KMS-11 (cell line): Measurements from ENCODE around the gene MIDN.

Experiments
- H2AFZ ChIP-seq: fragments of 200-600 bp; sonication (generic); 2 replicates; pipeline ENCODE4 v1.6.1; 2016; ENCODE audit warnings: antibody characterized with exemption, mixed run types, low read depth
- H3K27ac ChIP-seq: fragments of 200-600 bp; sonication (generic); 2 replicates; pipeline ENCODE4 v1.6.1; 2016; ENCODE audit warnings: mild to moderate bottlenecking, mixed run types
- H3K27me3 ChIP-seq: fragments of 200-600 bp; sonication (generic); 2 replicates; pipeline ENCODE4 v1.6.1; 2017; ENCODE audit warnings: mild to moderate bottlenecking, low read depth, mixed run types, moderate library complexity; ENCODE audit not compliant: insufficient read depth
- H3K36me3 ChIP-seq: fragments of 200-600 bp; sonication (generic); 2 replicates; pipeline ENCODE4 v1.6.1; 2017; ENCODE audit warnings: mild to moderate bottlenecking, mixed run types; ENCODE audit not compliant: insufficient read depth
- H3K4me1 ChIP-seq: fragments of 200-600 bp; sonication (generic); 2 replicates; pipeline ENCODE4 v1.6.1; 2016; ENCODE audit warnings: mild to moderate bottlenecking, low read depth, mixed run types; ENCODE audit not compliant: poor library complexity, severe bottlenecking
- H3K4me2 ChIP-seq: fragments of 200-600 bp; sonication (generic); 2 replicates; pipeline ENCODE4 v1.7.0; 2016; ENCODE audit warnings: mild to moderate bottlenecking, mixed run types
- H3K4me3 ChIP-seq: fragments of 200-600 bp; sonication (generic); IDR thresholded peaks from 2 replicates; pipeline ENCODE4 v1.6.1; 2017; ENCODE audit warnings: low read depth, low read length, mixed read lengths; ENCODE audit not compliant: insufficient read depth
- H3K79me2 ChIP-seq: fragments of 200-600 bp; sonication (generic); 2 replicates; pipeline ENCODE4 v1.6.1; 2016; ENCODE audit warnings: low read depth, mixed run types; ENCODE audit not compliant: insufficient read depth
- H3K9ac ChIP-seq: fragments of 200-600 bp; sonication (generic); 2 replicates; pipeline ENCODE4 v1.6.1; 2016; ENCODE audit warnings: mild to moderate bottlenecking, mixed run types
- H4K20me1 ChIP-seq: fragments of 200-600 bp; sonication (generic); 2 replicates; pipeline ENCODE4 v1.6.1; 2016; ENCODE audit warnings: mild to moderate bottlenecking, mixed run types; ENCODE audit not compliant: insufficient read depth
- TF ChIP-seq, protein P1 (sequence below): fragments of 200-600 bp; sonication (generic); conservative IDR thresholded peaks from 2 replicates; pipeline ENCODE4 v1.6.1; 2017; ENCODE audit warnings: low read depth, mild to moderate bottlenecking, antibody characterized with exemption, low read length, moderate library complexity, mixed read lengths

The MIDN gene

DNA sequence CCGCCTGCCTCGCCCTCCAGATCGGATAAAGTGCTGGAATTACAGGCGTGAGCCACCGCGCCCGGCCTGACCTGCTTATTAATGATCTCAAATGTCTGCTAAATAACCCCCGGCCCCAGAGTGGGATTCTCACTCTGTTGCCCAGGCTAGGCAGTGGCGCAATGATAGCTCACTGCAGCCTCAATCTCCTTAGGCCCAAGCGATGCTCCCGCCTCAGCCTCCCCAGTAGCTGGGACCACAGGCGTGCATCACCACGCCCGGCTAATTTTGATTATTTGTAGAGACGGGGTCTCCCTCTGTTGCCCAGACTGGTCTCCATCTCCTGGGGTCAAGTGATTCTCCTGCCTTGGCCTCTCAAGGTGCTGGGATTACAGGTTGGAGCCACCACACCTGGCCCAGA is 7.5 kb upstream of the MIDN start:
- peaks cover 9% of the 10 kb centered on the region; the same call in 1 of the 2 replicates for H3K79me2 ChIP-seq
- peaks cover 19% of the 10 kb centered on the region for H3K27me3 ChIP-seq
- H3K4me3 ChIP-seq = no peak overlapping the region
- no peaks in the 10 kb centered on the region for H4K20me1 ChIP-seq
- H3K4me1 ChIP-seq = peaks cover 33% of the 10 kb centered on the region
- H3K4me2 ChIP-seq = peak overlapping the region; percentile 85
- no peak overlapping the region for H3K27ac ChIP-seq
- H2AFZ ChIP-seq = peak overlapping the region; percentile 61
- H3K9ac ChIP-seq = peak overlapping the region; percentile 65; the same call in 1 of the 2 replicates
- no peaks in the 10 kb centered on the region for H3K36me3 ChIP-seq
- TF ChIP-seq, protein P1, sequence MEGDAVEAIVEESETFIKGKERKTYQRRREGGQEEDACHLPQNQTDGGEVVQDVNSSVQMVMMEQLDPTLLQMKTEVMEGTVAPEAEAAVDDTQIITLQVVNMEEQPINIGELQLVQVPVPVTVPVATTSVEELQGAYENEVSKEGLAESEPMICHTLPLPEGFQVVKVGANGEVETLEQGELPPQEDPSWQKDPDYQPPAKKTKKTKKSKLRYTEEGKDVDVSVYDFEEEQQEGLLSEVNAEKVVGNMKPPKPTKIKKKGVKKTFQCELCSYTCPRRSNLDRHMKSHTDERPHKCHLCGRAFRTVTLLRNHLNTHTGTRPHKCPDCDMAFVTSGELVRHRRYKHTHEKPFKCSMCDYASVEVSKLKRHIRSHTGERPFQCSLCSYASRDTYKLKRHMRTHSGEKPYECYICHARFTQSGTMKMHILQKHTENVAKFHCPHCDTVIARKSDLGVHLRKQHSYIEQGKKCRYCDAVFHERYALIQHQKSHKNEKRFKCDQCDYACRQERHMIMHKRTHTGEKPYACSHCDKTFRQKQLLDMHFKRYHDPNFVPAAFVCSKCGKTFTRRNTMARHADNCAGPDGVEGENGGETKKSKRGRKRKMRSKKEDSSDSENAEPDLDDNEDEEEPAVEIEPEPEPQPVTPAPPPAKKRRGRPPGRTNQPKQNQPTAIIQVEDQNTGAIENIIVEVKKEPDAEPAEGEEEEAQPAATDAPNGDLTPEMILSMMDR = no peak

DNA sequence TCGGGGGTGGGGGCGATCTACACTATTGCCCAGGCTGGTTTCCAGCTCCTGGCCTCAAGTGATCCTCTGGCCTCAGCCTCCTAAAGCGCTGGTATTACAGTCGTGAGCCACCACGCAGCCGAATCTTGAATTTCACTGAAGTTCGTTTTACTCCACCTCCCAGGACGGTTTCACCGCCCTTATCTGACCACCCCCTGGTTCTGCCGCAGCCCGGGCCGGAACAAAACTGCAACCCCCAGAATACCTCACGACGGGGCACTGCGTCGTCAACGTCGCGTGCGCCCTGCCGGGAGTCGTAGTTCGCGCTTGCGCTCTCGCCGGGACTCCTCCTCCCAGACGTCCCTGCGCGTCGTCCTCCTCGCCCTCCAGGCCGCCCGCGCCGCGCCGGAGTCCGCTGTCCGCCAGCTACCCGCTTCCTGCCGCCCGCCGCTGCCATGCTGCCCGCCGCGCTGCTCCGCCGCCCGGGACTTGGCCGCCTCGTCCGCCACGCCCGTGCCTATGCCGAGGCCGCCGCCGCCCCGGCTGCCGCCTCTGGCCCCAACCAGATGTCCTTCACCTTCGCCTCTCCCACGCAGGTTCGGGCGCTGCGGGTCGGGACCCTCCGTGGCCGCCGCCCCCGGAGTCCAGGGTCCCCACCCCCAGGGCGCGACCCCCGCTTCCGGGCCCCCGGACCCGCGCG is 6.8 kb upstream of the MIDN start, which contains the start of gene ATP5F1D:
ATP5F1D (plus strand) TSS at position 335 of the 679 bp plus-strand sequence; CDS start at position 435, 100 bp downstream.
- H3K4me1 ChIP-seq = peaks cover 33% of the 10 kb centered on the region
- H3K27ac ChIP-seq = peak within 1 kb of the TSS; percentile 36; the same call in 1 of the 2 replicates
- TF ChIP-seq, protein P1 = no peak
- H2AFZ ChIP-seq = peak within 1 kb of the TSS; percentile 61
- no peaks in the 10 kb centered on the region for H4K20me1 ChIP-seq
- H3K27me3 ChIP-seq = peaks cover 15% of the 10 kb centered on the region
- peak within 1 kb of the TSS; percentile 65 for H3K9ac ChIP-seq
- no peaks in the 10 kb centered on the region for H3K36me3 ChIP-seq
- H3K4me3 ChIP-seq = no peak within 1 kb of the TSS
- H3K4me2 ChIP-seq = peak within 1 kb of the TSS; percentile 85
- peaks cover 9% of the 10 kb centered on the region; the same call in 1 of the 2 replicates for H3K79me2 ChIP-seq

DNA sequence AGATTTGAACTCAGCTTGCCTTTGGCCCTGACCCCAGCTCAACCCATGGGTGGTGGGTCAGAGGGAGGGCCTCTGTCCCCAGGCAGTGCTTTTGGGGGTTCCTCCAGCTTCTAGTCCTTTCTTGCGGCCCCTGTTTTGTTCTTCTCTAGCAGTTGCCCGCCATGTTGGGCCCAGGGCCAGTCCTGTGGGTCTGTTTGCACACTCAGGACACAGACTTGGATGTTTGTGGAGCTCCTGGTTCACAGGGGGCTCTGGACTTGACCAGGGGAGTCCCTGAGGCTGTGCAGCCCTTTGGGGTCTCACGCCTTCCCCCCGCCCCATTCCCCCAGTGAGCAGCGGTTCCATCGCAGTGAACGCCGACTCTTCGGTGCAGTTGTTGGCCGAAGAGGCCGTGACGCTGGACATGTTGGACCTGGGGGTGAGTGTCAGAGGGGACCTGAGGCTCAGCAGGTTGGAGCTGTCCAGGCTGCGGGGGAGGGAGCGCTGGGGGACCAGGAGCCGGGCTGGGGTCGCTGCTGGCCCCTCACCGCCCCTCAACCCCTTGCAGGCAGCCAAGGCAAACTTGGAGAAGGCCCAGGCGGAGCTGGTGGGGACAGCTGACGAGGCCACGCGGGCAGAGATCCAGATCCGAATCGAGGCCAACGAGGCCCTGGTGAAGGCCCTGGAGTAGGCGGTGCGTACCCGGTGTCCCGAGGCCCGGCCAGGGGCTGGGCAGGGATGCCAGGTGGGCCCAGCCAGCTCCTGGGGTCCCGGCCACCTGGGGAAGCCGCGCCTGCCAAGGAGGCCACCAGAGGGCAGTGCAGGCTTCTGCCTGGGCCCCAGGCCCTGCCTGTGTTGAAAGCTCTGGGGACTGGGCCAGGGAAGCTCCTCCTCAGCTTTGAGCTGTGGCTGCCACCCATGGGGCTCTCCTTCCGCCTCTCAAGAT is 4.4 kb upstream of the MIDN start:
- Histone ChIP-seq H3K4me3 (no peak overlapping the region), H3K36me3 (no peaks in the 10 kb centered on the region), H3K27me3 (peaks cover 4% of the 10 kb centered on the region; the same call in 1 of the 2 replicates), H2AFZ (no peak overlapping the region), H3K9ac (no peak overlapping the region), H3K79me2 (peaks cover 9% of the 10 kb centered on the region; the same call in 1 of the 2 replicates), H3K27ac (no peak overlapping the region), H4K20me1 (no peaks in the 10 kb centered on the region), H3K4me2 (0 out of 2 replicates have a peak overlapping the region, but pooled peaks have one; percentile 21), H3K4me1 (peaks cover 39% of the 10 kb centered on the region)
- TF ChIP-seq, protein P1 = peak; percentile 81

DNA sequence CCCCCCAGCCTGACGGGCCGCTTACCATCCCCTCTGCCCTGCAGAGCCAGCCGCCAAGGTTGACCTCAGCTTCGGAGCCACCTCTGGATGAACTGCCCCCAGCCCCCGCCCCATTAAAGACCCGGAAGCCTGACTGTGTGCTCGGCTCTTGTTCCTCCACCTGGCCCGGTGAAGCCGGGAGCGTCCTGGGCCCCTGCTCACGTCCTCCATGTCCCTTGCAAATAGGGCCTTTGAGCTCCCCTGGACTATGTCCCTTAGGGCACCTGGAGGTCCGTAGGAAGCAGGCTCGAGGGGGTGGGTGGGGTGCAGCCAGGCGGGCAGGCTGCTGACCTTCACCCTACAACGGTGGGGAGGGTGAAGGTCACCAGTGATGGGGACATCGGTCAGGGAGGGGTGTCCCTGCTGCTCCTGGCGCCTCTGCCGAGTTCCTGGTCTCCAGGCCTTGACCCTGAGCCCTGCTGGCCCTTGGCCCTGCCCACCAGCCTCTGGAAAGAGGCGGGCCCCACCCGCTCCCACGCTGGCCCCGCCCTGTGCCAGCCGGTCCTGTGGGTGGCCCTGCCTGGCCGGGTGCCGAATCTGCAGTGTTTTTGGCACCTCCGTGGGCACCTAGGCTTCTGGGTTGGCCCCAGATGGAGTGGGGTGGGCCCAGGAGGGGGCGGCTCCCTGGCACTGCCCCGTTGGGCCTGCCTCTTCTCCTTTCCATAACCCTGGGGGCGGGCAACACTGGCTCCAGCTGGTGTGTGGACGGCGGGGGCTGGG is 3.5 kb upstream of the MIDN start:
- H2AFZ ChIP-seq = no peak overlapping the region
- H3K27me3 ChIP-seq = no peaks in the 10 kb centered on the region
- TF ChIP-seq, protein P1 = no peak
- H3K79me2 ChIP-seq = peaks cover 9% of the 10 kb centered on the region; the same call in 1 of the 2 replicates
- peaks cover 38% of the 10 kb centered on the region for H3K4me1 ChIP-seq
- H3K9ac ChIP-seq = no peak overlapping the region
- H3K27ac ChIP-seq = no peak overlapping the region
- 0 out of 2 replicates have a peak overlapping the region, but pooled peaks have one; percentile 1 for H3K4me2 ChIP-seq
- H3K36me3 ChIP-seq = no peaks in the 10 kb centered on the region
- H3K4me3 ChIP-seq = no peak overlapping the region
- H4K20me1 ChIP-seq = no peaks in the 10 kb centered on the region
